Neural cell (in vitro differentiated cells): Measurements from ENCODE around the gene CACNA1B. TPM values are rescaled to one million over a fixed set of nuclear protein-coding genes. Genes with fewer than 3 reads are reported as not detected.

ENCODE experiments used
- H2AFZ ChIP-seq: fragments of 200-600, 300-800 bp; sonication (generic), shearing (Covaris generic); 2 replicates; pipeline ENCODE4 v1.6.0; 2014; ENCODE audit warnings: low read depth, mild to moderate bottlenecking, antibody characterized with exemption, low read length, moderate library complexity
- H3F3A ChIP-seq: fragments of 200-600 bp; shearing (Covaris generic); 2 replicates; pipeline ENCODE4 v1.6.1; 2016; ENCODE audit warnings: mild to moderate bottlenecking, moderate library complexity, mixed read lengths, antibody characterized with exemption, low read length; ENCODE audit not compliant: insufficient read depth, poor library complexity, severe bottlenecking
- H3K27ac ChIP-seq: fragments of 200-600, 300-800 bp; sonication (generic), shearing (Covaris generic); 2 replicates; pipeline ENCODE4 v1.5.1; 2014; ENCODE audit warnings: mild to moderate bottlenecking, low read length, moderate library complexity
- H3K27me3 ChIP-seq: fragments of 300-800, 200-600 bp; sonication (generic), shearing (Covaris generic); 2 replicates; pipeline ENCODE4 v1.6.0; 2014; ENCODE audit warnings: mild to moderate bottlenecking, low read depth, low read length, moderate library complexity; ENCODE audit not compliant: insufficient read depth
- H3K36me3 ChIP-seq: fragments of 300-800, 200-600 bp; sonication (generic), shearing (Covaris generic); 2 replicates; pipeline ENCODE4 v1.5.1; 2014; ENCODE audit warnings: mild to moderate bottlenecking, antibody characterized with exemption, low read length, moderate library complexity; ENCODE audit not compliant: insufficient read depth
- H3K4me2 ChIP-seq: fragments of 300-800, 200-600 bp; sonication (generic), shearing (Covaris generic); 2 replicates; pipeline ENCODE4 v1.6.0; 2014; ENCODE audit warnings: mild to moderate bottlenecking, low read length
- H3K4me3 ChIP-seq: fragments of 300-800, 200-600 bp; sonication (generic), shearing (Covaris generic); 2 replicates; pipeline ENCODE4 v1.5.1; 2014; ENCODE audit warnings: mild to moderate bottlenecking, low read length, moderate library complexity
- H3K79me2 ChIP-seq: fragments of 200-600 bp; shearing (Covaris generic); replicated peaks from 2 replicates; pipeline ENCODE4 v1.6.0; 2014; ENCODE audit warnings: mild to moderate bottlenecking, low read length, moderate library complexity; ENCODE audit not compliant: insufficient read depth
- H3K9ac ChIP-seq: fragments of 300-800, 200-600 bp; sonication (generic), shearing (Covaris generic); 2 replicates; pipeline ENCODE4 v1.6.1; 2016; ENCODE audit warnings: mild to moderate bottlenecking, low read length, mixed read lengths
- H3K9me2 ChIP-seq: fragments of 200-600 bp; shearing (Covaris generic); 2 replicates; pipeline ENCODE4 v1.6.1; 2016; ENCODE audit warnings: mild to moderate bottlenecking, low read length, mixed read lengths; ENCODE audit not compliant: insufficient read depth
- H3K9me3 ChIP-seq: fragments of 200-600, 300-800 bp; sonication (generic), shearing (Covaris generic); 2 replicates; pipeline ENCODE4 v1.6.1; 2016; ENCODE audit warnings: mild to moderate bottlenecking, mixed run types, low read length, moderate library complexity, mixed read lengths
- H4K20me1 ChIP-seq: fragments of 200-600 bp; shearing (Covaris generic); 2 replicates; pipeline ENCODE4 v1.6.1; 2016; ENCODE audit warnings: mild to moderate bottlenecking, mixed run types; ENCODE audit not compliant: insufficient read depth
- EP300 ChIP-seq: fragments of 450-650 bp; conservative IDR thresholded peaks from 2 replicates; pipeline ENCODE4 v1.6.1; 2014; ENCODE audit warnings: antibody characterized with exemption, mild to moderate bottlenecking, moderate library complexity; ENCODE audit not compliant: poor library complexity, severe bottlenecking
- EZH2 ChIP-seq: fragments of 200-600, 300-800 bp; shearing (Covaris generic), sonication (generic); IDR thresholded peaks from 2 replicates; pipeline ENCODE4 v1.6.1; 2014; ENCODE audit warnings: antibody characterized with exemption, low read length, borderline replicate concordance, mild to moderate bottlenecking; ENCODE audit not compliant: insufficient read depth, poor library complexity, severe bottlenecking
- MXI1 ChIP-seq: fragments of 450-650 bp; conservative IDR thresholded peaks from 2 replicates; pipeline ENCODE4 v1.6.1; 2014; ENCODE audit warnings: antibody characterized with exemption, mild to moderate bottlenecking; ENCODE audit not compliant: poor library complexity, severe bottlenecking
- POLR2AphosphoS5 ChIP-seq: IDR thresholded peaks from 2 replicates; pipeline ENCODE4 v1.6.1; 2012
- RAD21 ChIP-seq: fragments of 450-650 bp; conservative IDR thresholded peaks from 2 replicates; pipeline ENCODE4 v1.6.1; 2014; ENCODE audit warnings: antibody characterized with exemption, mild to moderate bottlenecking, moderate library complexity
- SMC3 ChIP-seq: fragments of 450-650 bp; conservative IDR thresholded peaks from 2 replicates; pipeline ENCODE4 v1.6.1; 2014; ENCODE audit warnings: antibody characterized with exemption, mild to moderate bottlenecking, moderate library complexity; ENCODE audit not compliant: poor library complexity
- TAF1 ChIP-seq: IDR thresholded peaks from 2 replicates; pipeline ENCODE4 v1.6.1; 2012; ENCODE audit warnings: low read depth
- polyA plus RNA-seq: library from polyadenylated mRNA; depleted of rRNA; stranded (reverse); fragments of >200 nt; gene quantifications from 2 replicates; pipeline ENCODE4 v1.2.3, GENCODE V29; 2014
- TF ChIP-seq, protein P1 (sequence below): fragments of 450-650 bp; IDR thresholded peaks from 2 replicates; pipeline ENCODE4 v1.5.1; 2014; ENCODE audit warnings: antibody characterized with exemption, mild to moderate bottlenecking, moderate library complexity; ENCODE audit not compliant: poor library complexity, severe bottlenecking
- TF ChIP-seq, protein P2 (sequence below): IDR thresholded peaks from 2 replicates; pipeline ENCODE4 v1.6.1; 2012; ENCODE audit warnings: borderline replicate concordance

Gene CACNA1B
- polyA plus RNA-seq, 1 donor from 2014 or later = 5.8 TPM

DNA sequence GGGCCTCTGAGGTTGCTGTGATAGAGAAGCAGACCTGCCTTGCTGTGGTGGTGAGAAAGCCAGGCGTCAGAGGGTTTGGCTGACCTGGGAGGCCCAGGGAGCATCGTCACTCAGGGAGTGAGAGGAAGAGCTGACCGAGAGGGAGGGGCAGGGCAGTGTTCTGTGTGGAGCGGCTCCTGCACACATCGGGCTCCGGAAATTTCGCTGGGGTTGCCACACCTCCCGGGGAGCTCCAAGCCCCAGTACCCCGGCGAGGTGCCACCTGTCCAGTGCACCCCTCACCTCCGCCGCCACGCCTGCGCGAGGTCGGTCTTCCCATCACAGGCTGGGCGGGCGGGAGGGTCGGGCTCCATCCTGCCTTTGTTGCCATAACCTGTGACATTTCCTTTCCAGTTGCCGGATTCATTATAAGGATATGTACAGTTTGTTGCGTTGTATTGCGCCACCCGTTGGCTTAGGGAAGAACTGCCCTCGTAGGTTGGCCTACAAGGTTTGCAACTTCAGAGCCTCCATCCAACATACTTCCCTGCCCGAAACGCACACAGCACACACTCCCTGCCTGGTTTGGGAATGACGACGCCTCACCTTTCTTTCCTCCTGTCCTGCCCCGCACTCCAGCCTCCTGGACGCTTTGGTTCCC is 223.2 kb downstream of the CACNA1B start:
- Histone ChIP-seq H3K9me2 (no peaks in the 10 kb centered on the region), H3K9ac (no peak overlapping the region), H3K27ac (no peak overlapping the region), H3F3A (no peaks in the 10 kb centered on the region), H3K27me3 (no peaks in the 10 kb centered on the region), H3K9me3 (no peaks in the 10 kb centered on the region), H3K79me2 (no peaks in the 10 kb centered on the region), H3K36me3 (no peaks in the 10 kb centered on the region), H2AFZ (no peak overlapping the region), H4K20me1 (no peaks in the 10 kb centered on the region), H3K4me3 (no peak overlapping the region), H3K4me2 (no peak overlapping the region)
- TF ChIP-seq RAD21 = no peak
- TF ChIP-seq TAF1 = no peak
- TF ChIP-seq, protein P1, sequence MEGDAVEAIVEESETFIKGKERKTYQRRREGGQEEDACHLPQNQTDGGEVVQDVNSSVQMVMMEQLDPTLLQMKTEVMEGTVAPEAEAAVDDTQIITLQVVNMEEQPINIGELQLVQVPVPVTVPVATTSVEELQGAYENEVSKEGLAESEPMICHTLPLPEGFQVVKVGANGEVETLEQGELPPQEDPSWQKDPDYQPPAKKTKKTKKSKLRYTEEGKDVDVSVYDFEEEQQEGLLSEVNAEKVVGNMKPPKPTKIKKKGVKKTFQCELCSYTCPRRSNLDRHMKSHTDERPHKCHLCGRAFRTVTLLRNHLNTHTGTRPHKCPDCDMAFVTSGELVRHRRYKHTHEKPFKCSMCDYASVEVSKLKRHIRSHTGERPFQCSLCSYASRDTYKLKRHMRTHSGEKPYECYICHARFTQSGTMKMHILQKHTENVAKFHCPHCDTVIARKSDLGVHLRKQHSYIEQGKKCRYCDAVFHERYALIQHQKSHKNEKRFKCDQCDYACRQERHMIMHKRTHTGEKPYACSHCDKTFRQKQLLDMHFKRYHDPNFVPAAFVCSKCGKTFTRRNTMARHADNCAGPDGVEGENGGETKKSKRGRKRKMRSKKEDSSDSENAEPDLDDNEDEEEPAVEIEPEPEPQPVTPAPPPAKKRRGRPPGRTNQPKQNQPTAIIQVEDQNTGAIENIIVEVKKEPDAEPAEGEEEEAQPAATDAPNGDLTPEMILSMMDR = no peak
- TF ChIP-seq, protein P2, sequence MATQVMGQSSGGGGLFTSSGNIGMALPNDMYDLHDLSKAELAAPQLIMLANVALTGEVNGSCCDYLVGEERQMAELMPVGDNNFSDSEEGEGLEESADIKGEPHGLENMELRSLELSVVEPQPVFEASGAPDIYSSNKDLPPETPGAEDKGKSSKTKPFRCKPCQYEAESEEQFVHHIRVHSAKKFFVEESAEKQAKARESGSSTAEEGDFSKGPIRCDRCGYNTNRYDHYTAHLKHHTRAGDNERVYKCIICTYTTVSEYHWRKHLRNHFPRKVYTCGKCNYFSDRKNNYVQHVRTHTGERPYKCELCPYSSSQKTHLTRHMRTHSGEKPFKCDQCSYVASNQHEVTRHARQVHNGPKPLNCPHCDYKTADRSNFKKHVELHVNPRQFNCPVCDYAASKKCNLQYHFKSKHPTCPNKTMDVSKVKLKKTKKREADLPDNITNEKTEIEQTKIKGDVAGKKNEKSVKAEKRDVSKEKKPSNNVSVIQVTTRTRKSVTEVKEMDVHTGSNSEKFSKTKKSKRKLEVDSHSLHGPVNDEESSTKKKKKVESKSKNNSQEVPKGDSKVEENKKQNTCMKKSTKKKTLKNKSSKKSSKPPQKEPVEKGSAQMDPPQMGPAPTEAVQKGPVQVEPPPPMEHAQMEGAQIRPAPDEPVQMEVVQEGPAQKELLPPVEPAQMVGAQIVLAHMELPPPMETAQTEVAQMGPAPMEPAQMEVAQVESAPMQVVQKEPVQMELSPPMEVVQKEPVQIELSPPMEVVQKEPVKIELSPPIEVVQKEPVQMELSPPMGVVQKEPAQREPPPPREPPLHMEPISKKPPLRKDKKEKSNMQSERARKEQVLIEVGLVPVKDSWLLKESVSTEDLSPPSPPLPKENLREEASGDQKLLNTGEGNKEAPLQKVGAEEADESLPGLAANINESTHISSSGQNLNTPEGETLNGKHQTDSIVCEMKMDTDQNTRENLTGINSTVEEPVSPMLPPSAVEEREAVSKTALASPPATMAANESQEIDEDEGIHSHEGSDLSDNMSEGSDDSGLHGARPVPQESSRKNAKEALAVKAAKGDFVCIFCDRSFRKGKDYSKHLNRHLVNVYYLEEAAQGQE = no peak

DNA sequence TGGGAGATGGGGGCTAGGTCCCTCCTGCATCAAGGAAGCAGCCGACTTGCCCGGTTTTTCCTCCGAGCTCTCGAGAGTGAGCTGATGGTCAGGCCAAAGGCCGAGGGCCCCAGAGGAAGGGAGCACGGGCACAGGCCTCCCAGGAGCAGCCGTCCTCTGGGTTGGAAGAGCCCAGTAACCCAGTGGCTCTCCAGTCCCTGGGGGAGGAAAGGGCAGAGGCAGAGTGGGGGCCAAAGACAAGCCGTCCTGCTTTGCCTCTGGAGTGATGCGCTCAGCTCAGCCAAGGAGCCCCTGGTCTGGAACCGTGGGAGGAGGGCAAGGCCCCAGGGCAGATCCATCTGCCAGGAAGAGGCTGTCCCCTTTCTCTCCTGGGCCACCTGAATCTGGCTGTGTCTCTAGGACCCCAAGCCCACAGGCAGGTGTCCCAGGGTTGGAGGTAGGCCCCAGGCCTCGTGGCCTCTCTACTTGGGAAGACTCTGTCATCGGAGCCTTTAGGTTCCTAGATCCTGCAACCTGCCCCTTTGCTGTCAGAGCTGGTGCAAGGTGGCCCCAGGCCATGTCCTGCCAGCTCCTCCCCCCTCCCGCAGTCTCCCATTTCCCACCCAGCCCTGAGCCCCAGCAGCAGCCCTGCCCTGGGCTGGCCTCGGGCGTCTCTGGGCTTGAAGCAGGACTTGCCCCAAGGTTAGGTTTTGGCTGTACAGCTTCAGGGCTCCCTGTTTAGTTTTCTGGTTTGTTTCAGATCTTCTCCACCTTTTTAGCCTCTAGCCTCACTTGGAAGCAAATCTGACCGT is 224.1 kb downstream of the CACNA1B start:
- H3K79me2 ChIP-seq = no peaks in the 10 kb centered on the region
- H3K27ac ChIP-seq = no peak overlapping the region
- H3K27me3 ChIP-seq = no peaks in the 10 kb centered on the region
- no peak overlapping the region for H3K9ac ChIP-seq
- no peaks in the 10 kb centered on the region for H3K9me2 ChIP-seq
- TF ChIP-seq, protein P1 = no peak
- TF ChIP-seq EZH2 (no peak), EP300 (no peak), SMC3 (no peak), MXI1 (no peak), POLR2AphosphoS5 (no peak), TAF1 (no peak), RAD21 (no peak)
- TF ChIP-seq, protein P2 = no peak
- H2AFZ ChIP-seq = no peak overlapping the region
- no peaks in the 10 kb centered on the region for H3K9me3 ChIP-seq
- H3K4me3 ChIP-seq = no peak overlapping the region
- H3K4me2 ChIP-seq = no peak overlapping the region
- H3F3A ChIP-seq = no peaks in the 10 kb centered on the region
- H3K36me3 ChIP-seq = no peaks in the 10 kb centered on the region
- no peaks in the 10 kb centered on the region for H4K20me1 ChIP-seq
